NCI-H524 treated with DMSO at 0.1 percent for 48 hours (cell line): ENCODE data around the gene RUNX1.

Experiments
- DNase-seq: peaks from one replicate; lab custom pipeline; 2025; lab: John Stamatoyannopoulos, UW

The RUNX1 gene

DNA sequence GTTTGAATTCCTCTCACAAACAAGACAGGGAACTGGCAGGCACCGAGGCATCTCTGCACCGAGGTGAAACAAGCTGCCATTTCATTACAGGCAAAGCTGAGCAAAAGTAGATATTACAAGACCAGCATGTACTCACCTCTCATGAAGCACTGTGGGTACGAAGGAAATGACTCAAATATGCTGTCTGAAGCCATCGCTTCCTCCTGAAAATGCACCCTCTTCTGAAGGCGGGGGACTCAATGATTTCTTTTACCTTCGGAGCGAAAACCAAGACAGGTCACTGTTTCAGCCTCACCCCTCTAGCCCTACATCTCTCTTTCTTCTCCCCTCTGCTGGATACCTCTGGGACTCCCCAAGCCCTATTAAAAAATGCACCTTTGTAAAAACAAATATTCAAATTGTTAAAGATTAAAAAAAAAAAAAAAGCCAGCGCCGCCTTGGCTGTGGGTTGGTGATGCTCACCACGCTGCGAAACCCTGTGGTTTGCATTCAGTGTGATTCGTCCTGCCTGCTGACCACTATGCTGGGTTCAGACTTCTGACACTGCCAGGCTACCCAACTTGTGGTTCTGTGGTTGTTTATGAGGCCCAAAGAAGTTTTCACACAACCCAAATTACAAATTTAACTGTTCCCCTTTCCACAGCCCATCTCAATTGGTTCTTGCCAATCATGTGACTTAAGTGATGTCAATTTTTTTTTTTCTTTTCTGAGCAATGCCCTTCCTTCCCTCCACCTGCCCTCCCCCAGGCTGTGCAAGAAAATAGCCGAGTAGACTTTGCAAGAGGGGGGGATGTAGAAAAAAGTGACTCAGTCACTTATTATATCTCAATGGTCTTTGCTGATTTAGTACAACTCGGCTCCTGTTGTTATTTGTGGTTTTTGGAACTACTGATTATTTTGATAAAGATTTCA is at the start of gene RUNX1:
RUNX1 (minus strand) TSS at position 597 of the 912 bp plus-strand sequence.
- DNase-seq, result no peak

DNA sequence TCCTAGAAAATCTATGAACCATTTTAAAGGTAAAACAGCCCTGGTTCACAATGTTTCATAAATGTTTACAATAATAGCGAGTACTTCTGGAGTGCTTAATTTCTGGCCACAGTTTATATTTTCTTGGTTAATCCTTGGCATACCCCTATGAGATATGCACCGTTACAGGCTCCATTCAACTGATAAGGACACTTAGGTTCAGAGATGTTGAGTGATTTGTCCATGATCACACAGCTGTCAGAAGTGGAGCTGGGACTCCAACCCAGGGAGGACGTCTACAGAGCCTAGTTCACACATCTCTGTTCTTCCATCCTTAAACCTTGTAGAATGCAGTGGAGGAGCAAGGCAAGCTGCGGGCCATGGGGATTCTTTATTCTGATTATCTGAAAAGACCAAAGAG is 48.4 kb upstream of the RUNX1 start:
- no peak for DNase-seq

DNA sequence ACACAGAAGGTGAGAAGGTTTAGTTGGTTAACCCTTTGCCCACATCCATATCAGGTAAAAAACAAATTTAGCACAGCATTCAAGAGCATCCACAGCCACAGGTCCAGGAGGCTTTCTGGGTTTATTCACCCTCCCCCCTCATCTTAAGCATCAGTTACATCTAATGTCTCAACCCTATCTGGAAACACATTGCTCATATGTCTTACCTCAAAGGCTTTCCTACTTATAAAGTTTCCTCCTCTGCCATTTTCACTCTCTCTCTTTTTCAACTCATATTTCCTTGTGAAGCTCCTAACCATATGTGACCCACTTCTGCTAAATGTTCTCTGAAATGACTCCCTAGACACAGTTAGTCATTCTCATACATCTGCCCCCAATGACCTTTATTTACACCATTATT is 47.9 kb upstream of the RUNX1 start:
- DNase-seq, result no peak

DNA sequence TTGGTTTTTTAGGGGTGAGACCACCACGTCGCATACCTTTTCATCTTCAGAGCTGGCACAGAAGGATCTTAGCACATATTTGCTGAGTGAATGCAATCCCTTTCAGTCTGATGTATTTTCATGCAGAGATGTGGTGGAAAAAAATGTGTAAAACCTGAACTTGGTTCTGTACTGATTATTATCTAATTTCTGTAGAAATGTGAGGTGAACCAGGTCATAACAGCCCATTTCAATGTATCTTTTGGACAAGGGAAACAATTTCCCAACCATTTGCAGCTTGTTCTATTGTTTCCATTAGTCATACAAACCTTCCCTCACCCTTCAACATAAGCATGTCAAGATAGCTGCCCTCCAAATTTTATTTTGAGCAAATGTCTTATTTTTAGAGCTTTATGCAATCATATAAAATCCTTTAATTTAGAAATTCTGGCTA is 46.8 kb upstream of the RUNX1 start:
- DNase-seq, result no peak

DNA sequence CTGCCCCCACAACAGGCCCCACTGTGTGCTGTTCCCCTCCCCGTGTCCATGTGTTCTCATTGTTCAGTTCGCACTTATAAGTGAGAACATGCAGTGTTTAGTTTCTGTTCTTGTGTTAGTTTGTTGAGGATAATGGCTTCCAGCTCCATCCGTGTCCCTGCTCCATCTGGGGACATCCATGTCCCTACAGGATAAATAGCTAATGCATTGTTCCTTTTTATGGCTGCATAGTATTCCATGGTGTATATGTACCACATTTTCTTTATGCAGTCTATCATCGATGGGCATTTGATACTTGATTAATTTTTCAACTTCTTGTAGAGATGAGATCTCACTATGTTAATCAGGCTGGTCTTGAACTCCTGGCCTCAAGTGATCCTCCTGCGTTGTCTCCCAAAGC is 44.4 kb upstream of the RUNX1 start:
- no peak for DNase-seq

DNA sequence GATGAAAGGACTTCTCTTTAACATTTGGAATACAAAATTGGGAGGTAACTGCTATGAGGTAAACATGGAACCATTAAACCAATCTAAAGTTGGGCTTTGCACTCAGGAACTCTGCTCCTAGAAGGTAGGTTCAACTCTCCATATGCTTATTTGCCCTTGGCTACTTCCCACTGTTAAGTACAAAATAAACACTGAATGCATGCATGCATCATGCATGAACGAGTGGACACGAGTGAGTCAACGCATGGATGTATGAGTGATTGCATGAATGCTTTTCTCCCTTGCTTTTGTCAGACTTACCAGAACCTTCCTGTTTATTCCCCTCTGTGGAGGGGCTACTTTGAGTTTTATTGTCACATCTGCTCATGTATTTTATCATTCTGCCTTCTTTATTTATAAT is 42.4 kb upstream of the RUNX1 start:
- DNase-seq, result no peak

DNA sequence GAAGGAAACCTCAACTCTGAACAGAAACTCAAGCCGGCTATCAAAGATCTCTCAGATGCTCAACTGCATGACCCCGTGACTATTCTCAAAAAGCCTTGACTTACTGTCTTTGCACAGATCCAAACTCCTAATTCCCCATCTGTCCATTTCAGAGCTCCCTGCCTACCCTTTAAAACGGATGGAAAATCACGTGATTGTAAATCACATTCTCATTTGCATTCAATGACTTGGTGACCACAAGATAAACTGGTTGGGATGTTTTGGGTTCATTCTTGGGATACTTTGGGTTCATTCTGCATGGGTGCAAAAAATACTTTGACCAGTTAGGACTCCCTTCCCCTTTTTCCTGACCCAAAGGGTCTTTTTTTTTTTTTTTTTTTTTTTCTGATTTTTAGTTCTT is 41.3 kb upstream of the RUNX1 start:
- DNase-seq, result peak; percentile 39

DNA sequence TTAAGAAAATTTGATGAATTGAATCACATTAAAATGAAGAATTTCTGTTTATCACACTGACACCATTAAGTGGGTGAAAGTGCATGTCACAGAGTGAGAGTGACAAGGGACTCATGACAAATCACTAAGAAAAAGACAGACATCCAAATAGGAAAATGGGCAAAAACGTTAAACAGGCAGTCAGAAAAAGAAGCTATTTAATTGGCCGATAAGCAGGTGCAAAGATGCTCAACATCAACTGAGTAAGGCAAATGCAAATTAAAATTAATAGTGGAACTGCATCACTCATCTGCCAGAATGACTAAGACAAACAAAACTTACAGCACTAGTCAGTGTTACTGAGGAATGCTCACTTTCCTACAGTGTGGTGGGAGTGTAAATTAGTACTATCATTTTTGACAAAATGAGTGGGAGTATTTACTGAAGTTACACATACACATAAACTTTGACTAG is 39.2 kb upstream of the RUNX1 start:
- DNase-seq, result no peak

DNA sequence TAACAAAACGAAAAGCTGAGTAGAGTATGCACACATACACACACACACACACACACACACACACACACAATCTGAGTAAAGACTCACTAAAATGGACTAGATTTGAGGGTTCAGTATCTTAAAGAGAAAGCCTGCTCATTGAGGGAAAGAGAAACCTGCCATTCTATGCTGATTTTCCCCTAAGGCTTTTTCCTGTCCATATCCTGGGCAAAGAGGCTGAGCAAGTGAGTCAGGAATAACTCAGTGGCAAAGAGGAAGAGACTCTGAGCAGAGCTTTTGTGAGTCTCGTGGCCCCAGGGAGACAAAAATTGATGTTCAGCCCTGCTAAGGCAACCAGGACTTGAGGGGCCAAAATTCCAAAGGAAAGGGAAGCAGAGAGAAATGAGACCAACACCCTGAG is 37.3 kb upstream of the RUNX1 start:
- DNase-seq, result no peak

DNA sequence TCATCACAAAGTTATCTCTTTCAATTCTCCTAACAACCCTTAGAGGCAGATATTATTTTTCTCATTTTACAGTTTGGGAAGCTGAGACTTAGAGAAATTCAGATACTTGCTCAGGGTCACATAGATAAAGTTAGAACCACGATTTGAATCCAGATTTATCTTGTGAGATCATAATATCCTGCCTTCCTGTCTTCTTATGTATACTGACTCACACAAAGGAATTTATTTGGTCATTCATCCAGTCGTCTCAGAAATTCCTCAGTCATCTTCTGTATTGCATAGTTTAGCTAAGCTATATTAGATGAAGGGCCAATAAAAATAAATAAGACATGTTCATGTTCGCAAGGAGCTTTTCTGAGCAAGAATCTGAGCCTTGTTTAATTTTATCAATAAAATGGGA is 35.8 kb upstream of the RUNX1 start:
- no peak for DNase-seq

DNA sequence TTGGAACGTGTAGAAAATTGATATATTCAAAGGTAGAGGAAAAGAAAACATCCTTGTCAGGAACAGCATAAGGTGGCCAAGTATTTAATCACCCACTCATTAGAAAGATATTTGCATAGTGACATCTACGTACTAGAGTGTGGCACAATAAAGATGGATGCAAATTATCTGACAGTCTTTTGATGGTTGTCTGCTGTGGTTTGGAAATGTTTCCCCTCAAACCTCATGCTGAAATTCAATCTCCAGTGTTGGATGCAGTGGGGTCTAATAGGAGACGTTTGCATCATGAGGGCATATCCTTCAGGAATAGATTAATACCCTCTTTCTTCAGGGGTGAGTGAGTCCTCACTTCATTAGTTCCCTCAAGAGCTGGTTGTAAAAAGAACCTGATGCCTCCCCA is 34.1 kb upstream of the RUNX1 start:
- DNase-seq, result no peak

DNA sequence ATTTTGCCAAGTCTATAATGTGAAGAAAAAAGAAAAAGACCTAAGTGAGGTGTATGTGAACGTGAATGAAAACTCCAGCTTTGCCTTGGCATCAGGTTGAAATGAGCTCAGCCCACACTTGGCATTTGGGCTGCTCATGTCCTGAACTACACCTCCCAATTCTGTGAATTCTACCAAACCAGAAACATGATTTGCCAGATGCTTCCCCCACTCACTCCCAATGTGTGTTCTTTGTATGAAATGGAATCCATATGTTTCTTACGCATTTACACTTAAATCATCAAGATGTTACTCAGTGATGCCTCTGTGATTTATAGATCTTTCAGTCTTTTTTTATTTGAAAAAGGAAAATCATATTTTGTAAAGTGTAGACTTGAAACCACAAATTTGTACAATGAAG is 32.8 kb upstream of the RUNX1 start:
- DNase-seq, result no peak

DNA sequence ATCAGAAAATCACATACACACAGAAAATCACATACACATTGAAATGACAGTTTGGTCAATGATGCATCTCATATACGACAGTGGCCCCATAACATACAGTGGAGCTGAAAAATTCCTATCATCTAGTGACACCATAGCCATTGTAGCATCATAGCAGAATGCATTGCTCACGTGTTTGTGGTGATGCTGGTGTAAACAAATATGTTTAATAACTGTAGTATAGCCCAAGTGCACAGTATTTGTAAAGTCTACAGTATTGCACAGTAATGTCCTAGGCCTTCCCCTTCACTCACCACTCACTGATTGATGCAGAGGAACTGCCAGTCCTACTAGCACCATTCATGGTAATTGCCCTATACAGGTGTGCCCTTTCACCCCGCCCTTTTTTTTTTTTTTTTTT is 30.1 kb upstream of the RUNX1 start:
- DNase-seq, result no peak

DNA sequence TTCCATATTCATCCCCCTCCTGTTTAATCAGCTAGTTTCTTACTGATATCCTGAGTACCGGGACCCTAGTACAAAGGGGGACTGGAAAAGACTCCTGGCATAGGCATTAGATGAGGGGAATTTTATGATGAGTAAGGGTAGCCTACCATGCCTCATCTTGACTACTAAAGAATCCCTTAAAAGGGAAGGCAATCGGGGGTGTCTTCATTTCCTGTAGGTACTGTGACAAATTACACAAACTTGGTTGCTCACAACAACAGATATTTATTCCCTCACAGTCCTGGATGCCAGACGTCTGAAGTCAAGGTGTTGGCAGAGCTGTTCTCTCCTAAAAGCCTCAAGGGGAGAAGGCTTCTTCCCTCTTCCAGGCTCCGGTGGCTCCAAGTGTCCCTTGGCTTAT is 28.9 kb upstream of the RUNX1 start:
- DNase-seq, result no peak

DNA sequence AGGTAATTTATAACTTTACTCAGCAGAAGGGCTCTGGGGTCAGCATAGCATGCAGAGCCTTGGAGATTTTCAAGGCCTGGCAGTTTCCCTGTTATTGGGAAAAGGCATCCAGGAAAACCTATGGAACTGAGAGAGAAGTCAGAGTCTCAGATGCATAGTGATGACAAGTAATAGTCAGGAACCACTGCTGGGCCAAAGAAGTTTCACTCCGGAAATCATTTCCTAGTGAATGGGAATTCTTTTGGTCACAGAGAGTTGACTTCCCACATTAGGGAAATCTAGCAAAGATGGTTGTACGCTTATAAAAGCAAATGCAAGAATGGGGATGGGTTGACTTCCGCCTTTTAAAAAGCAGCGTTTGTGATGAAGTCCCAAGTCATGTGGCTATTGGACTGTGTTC is 28.4 kb upstream of the RUNX1 start:
- DNase-seq, result no peak

DNA sequence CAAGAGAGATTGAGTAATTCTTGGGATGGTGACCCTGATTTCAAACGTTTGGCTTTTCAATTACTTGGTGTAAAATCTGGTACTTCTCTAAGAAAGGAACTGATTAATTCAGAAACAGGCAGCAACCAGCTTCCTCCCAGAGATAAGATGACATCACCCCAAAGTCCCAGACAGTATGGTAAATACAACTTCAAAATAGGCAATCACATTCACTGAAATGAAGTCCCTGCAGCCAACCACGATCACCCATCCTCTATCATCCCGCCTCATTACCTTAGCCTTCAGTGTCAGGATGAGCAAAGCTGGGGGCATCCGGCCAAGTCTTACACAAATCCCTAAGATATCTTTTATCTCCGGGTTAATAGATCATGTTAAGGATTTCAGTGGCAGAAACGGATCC is 26.4 kb upstream of the RUNX1 start:
- DNase-seq, result no peak

DNA sequence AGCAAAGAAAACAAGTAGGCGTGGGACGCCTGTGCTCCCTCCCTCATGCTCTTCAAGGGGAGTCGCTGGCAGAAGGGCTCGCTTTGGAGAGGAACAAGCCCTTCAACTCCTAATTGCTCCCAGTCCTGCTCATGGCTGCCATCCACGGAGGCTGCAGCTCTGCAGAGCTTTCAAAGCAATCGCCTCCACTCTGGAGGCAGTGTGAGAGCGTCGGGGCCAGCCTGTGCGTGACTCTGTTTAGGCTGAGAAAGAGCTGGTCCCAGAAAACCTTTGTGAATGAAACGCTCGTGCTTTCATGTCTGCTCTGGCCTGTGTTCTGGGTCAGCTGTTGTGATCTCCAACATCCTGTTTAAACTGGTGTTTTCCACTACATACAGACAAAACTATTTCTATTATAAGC is 23.9 kb upstream of the RUNX1 start:
- no peak for DNase-seq

DNA sequence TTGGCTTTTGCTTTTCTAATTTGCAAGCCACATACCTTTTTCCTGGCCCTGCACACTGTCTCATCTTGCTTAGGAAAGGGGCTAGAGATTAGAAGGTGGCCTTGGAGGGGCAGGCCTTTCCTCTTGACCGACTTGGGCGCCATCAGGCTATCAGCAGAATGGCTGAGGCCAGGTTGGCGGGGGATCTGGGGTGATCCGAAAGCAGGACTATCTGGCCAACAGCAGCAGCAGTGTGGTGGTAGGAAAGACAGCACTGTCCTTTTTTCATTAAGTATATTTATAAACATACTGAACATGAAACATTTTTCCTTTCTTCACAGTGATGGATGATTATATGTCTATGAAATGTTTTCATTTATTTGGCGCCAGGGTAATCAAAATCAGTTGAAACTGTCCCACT is 23.5 kb upstream of the RUNX1 start:
- DNase-seq, result no peak

DNA sequence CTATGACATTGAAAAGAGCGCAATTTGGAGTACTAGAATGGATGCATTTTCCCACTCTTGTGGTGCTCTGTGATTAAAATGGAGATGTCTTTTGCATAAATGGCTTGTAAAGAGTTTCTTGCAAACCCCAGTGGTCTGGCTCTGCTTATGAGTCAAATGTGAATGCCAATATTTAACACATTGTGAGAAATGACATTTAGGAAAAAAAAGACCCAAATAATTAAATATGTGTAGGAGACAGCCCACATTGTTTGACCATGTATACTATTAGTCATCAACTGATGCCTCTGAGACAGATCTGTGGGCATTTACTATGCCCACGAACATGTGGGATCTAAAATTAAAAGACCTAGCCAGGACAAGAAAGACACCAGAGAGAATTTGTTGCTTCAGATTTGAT is 22.2 kb upstream of the RUNX1 start:
- no peak for DNase-seq

DNA sequence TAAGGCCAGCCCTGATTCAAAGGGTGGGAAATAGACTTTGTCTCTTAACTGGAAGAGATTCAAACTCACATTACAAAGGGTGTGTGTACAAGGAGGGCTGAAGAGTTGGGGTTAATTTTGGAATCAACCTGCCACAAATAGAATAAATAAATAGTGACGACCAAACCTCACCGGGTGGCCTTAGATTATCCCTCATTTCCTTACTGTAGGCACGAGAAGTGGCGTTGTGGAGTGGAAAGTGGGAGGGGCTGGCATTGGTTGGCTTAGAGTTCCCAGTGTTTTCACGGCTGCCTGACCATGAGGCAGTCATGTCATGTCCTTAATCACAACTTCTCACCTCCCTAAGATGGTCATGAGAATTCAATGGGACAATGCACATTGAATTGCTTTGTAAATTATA is 21.3 kb upstream of the RUNX1 start:
- no peak for DNase-seq

DNA sequence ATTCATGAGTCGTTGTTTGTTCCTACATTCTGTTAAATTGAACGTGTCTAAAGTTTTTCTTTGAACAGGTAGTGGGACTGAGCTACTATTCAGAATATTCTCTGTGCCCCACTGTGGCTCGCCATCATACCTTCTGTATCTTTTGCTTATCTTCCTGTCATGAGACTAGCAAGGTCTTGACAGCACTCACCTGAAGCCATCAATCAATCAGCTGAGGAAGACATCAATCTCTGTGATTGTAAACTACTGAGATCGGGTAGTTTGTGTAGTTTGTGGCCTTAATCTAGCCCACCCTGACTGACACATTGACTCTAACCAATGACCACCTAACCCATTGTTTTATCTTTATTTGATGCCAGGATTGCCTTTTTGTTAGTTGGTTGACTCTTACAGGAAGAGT is 17.7 kb upstream of the RUNX1 start:
- no peak for DNase-seq

DNA sequence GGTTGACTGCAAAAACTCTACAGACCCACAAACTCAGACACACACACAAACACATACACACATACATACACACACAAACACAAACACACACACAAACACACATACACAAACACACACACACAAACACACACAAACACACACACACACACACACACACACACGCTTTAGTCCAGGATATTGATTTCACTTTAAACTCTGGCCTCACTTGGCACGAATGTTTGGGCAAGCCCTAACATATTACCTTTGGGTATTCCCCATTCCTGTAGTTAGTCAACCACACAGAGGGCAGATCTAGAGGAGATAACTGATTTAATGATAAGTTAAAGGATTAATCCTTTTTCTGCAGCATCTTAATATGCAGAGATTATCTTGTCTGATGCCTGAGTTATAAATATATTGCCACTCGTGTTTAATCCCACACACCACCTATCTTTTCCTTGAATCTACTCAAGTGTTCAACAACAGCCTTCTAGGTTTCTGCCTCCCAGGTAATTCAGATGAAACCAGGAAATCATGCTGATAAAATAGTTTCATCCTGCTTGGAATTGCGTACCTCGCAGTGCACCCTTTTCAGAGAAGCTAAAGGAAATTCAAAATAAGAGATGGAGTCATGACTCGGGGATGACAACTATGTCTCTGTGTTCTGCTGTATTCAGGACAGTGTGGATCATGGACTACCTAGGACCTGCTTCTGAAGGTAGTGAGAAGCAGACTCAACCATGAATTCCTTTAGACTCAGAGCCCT is 14.5 kb upstream of the RUNX1 start:
- DNase-seq, result no peak

DNA sequence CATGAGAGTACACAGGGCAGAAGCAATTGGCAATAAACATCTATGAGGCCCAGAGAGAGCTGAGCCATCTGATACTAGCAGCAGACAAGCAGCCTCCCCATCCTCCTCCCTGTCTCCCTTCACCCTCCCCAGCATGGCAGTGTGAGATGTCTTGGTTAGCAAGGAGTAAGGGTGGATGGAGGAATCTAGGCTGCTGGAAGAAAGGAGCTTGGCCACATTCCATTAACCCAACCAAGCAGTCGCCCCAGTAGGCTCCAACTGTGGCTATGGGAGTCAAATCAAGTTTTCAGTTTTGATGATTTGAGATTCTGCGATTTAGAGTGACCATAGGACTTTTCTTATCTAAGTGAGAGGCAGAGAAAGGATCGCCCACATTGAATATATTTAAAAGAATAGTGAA is 12.9 kb upstream of the RUNX1 start:
- no peak for DNase-seq
